HPDE6-E6E7 (cell line): ENCODE measurements around the gene MAP1B.

Experiments used
- DNase-seq: peaks from one replicate; pipeline ENCODE4 v3.0.0; 2011; ENCODE audit warnings: missing footprints; ENCODE audit errors: extremely low spot score

MAP1B gene

GRCh38 chr5:72251386-72251785 lies 144.1 kb downstream of the MAP1B start:
- DNase-seq: no peak

- no peak for DNase-seq
Observed at GRCh38 chr5:72252008-72252407, 144.7 kb downstream of the MAP1B start.

GRCh38 chr5:72252574-72253155 lies 145.4 kb downstream of the MAP1B start:
- DNase-seq: no peak

GRCh38 chr5:72255237-72255636 lies 148.0 kb downstream of the MAP1B start:
- no peak for DNase-seq

- no peak for DNase-seq
Observed at GRCh38 chr5:72255670-72256069, 148.4 kb downstream of the MAP1B start.

- DNase-seq: no peak
Observed at GRCh38 chr5:72256536-72256935, 149.3 kb downstream of the MAP1B start.
